H1 (cell line): ENCODE results near the gene GRK7. TPM values are rescaled to one million over a fixed set of nuclear protein-coding genes. Genes with fewer than 3 reads are reported as not detected.

Experiments
- BACH1 ChIP-seq: IDR thresholded peaks from 2 replicates; pipeline ENCODE4 v1.6.1; 2012; ENCODE audit warnings: low read length, improper control_type of control experiment
- BCL11A ChIP-seq, 2 experiments: IDR thresholded peaks; one replicate each; pipeline ENCODE4 v1.6.1; 2011; ENCODE audit warnings: low read depth in 2 of 2, low read length in 2 of 2, mild to moderate bottlenecking in 2 of 2
- BRCA1 ChIP-seq: IDR thresholded peaks from 2 replicates; pipeline ENCODE4 v1.6.1; 2012; ENCODE audit warnings: low read depth, low read length, improper control_type of control experiment
- CHD1 ChIP-seq: IDR thresholded peaks from 2 replicates; pipeline ENCODE4 v1.6.1; 2012; ENCODE audit warnings: low read depth, low read length, improper control_type of control experiment
- CREB1 ChIP-seq: IDR thresholded peaks from 2 replicates; pipeline ENCODE4 v1.6.1; 2012; ENCODE audit warnings: inconsistent platforms
- CTCF ChIP-seq, 3 experiments: IDR thresholded peaks; 1 replicate in 2 of 3; 2 replicates in 1 of 3; pipeline versions ENCODE4 v1.5.1 to v1.6.1; 2011; ENCODE audit warnings: low read length in 3 of 3, mild to moderate bottlenecking in 3 of 3, inconsistent platforms in 2 of 3, low read depth in 1 of 3, moderate library complexity in 1 of 3; ENCODE audit not compliant: insufficient read depth in 1 of 3; ENCODE audit errors: control extremely low read depth in 1 of 3
- EGR1 ChIP-seq: IDR thresholded peaks from 2 replicates; pipeline ENCODE4 v1.6.1; 2011; ENCODE audit warnings: low read depth, low read length, borderline replicate concordance
- FOSL1 ChIP-seq: IDR thresholded peaks from 2 replicates; pipeline ENCODE4 v1.6.1; 2011; ENCODE audit warnings: mild to moderate bottlenecking, low read depth, low read length, moderate library complexity; ENCODE audit not compliant: insufficient read depth
- HDAC2 ChIP-seq, 2 experiments: fragments of 300-600 bp in 1 of 2; sonication (generic) in 1 of 2; IDR thresholded peaks; 2 replicates each; pipeline ENCODE4 v1.6.1; 2011 to 2012; ENCODE audit warnings: low read depth in 2 of 2, low read length in 2 of 2, mild to moderate bottlenecking in 2 of 2, moderate library complexity in 2 of 2, borderline replicate concordance in 1 of 2, inconsistent platforms in 1 of 2
- KDM4A ChIP-seq: IDR thresholded peaks from one replicate; pipeline ENCODE4 v1.7.1; 2012; ENCODE audit warnings: low read depth, mild to moderate bottlenecking, moderate library complexity, low read length, inconsistent platforms; ENCODE audit not compliant: severe bottlenecking
- POLR2AphosphoS5 ChIP-seq: IDR thresholded peaks from 2 replicates; pipeline ENCODE4 v1.6.1; 2011; ENCODE audit warnings: low read depth, low read length
- POU5F1 ChIP-seq: IDR thresholded peaks from 2 replicates; pipeline ENCODE4 v1.6.1; 2011; ENCODE audit warnings: low read depth, mild to moderate bottlenecking, low read length, moderate library complexity
- RBBP5 ChIP-seq: IDR thresholded peaks from 2 replicates; pipeline ENCODE4 v1.7.1; 2012; ENCODE audit warnings: low read depth, mild to moderate bottlenecking, inconsistent platforms, low read length, moderate library complexity, borderline replicate concordance
- RXRA ChIP-seq: IDR thresholded peaks from 2 replicates; pipeline ENCODE4 v1.6.1; 2011; ENCODE audit warnings: low read depth, mild to moderate bottlenecking, low read length, moderate library complexity; ENCODE audit not compliant: insufficient read depth
- SIRT6 ChIP-seq: IDR thresholded peaks from one replicate; pipeline ENCODE4 v1.7.1; 2012; ENCODE audit warnings: low read length, inconsistent platforms
- SP1 ChIP-seq: IDR thresholded peaks from 2 replicates; pipeline ENCODE4 v1.6.1; 2011; ENCODE audit warnings: low read depth, low read length
- TAF1 ChIP-seq: IDR thresholded peaks from 2 replicates; pipeline ENCODE4 v1.6.1; 2011; ENCODE audit warnings: mild to moderate bottlenecking, low read depth, low read length
- TBP ChIP-seq: IDR thresholded peaks from 2 replicates; pipeline ENCODE4 v1.6.1; 2011; ENCODE audit warnings: low read depth, low read length, improper control_type of control experiment
- TCF12 ChIP-seq: IDR thresholded peaks from 2 replicates; pipeline ENCODE4 v1.6.1; 2011; ENCODE audit warnings: low read depth, mild to moderate bottlenecking, low read length
- TEAD4 ChIP-seq: IDR thresholded peaks from 2 replicates; pipeline ENCODE4 v1.6.1; 2012; ENCODE audit warnings: low read depth, low read length, inconsistent platforms, mixed read lengths
- YY1 ChIP-seq: IDR thresholded peaks from 2 replicates; pipeline ENCODE4 v1.6.1; 2011; ENCODE audit warnings: low read depth, mild to moderate bottlenecking, low read length
- polyA plus RNA-seq, 7 experiments: library from polyadenylated mRNA; depleted of rRNA in 3 of 7; stranded (reverse) in 5 of 7; unstranded in 2 of 7; fragments of >200 nt in 5 of 7; fragments of 200-250 nt in 2 of 7; gene quantifications; 1 replicate in 5 of 7; 2 replicates in 1 of 7; 4 replicates in 1 of 7; pipeline versions ENCODE4 v1.2.1 to v1.2.3, GENCODE V29; 2011 to 2013; ENCODE audit warnings: missing spikeins in 2 of 7, mixed read lengths in 2 of 7
- total RNA-seq: library from RNA; stranded (reverse); fragmentation: NEBNext Ultra II Directional; extraction: Animal tissue kit (Norgen Biotek cat#: 25700); gene quantifications from 2 replicates; pipeline ENCODE4 v1.2.1, GENCODE V29; 2021
- TF ChIP-seq, protein P1 (sequence below): IDR thresholded peaks from 2 replicates; pipeline ENCODE4 v1.6.1; 2011; ENCODE audit warnings: low read depth, mild to moderate bottlenecking, low read length; ENCODE audit not compliant: insufficient read depth

The GRK7 gene
- total and polyA plus RNA-seq, 2 of the 8 experiments (the other 6 are each of a cell fraction or from before 2014, with no cell fraction given), result not detected

DNA sequence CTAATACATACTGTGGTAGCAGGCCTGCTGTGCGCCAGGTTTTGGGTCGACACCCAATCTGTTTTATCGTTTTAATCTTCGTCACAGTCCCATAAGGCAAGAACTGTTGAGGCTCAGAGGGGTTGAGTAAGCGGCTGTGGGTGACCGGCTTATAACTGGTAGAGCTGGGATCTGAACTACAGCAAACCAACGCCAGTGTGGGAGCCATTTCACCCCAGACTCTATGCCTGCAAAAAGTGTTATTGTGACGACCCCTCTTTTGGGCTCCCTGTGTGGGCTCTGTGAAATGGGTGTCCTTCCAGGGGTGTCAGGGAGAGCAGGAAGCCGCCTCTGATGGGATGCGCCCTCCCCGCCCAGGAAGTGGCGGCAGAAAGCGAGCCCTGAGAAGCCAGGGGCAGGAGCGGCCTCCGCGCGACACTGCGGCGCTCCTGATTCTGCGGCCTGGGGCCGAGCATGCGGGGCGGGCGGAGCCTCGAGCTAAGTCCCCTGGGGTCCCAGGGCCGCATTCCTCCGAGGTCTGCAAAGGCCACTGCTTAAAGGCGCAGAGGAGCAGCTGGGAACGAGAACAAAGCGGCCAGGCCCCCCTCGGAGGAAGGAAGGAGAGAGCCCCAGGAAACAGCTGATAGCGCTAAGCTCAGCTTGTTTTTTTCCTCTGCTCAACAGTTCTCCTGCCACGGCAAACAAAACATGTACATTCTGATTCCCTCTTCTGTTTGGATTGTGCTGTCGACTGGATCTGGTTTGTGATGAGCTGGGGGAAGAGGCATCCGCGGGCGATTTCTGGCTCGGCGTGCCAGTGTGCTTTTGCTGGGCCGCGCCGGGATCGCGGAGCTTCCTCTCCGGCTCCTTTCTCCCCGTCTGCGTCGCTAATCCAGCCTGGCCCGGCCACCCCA, 33.9 kb downstream of the GRK7 start (continued):
- TF ChIP-seq BCL11A (IDR thresholded peaks at IDR 0.05; ENCODE audit: low read depth in 2 of 2, low read length in 2 of 2) (no peak), CHD1 (no peak), TAF1 (peak; percentile 62), KDM4A (peak; percentile 58), BRCA1 (no peak), TEAD4 (peak; percentile 90), SIRT6 (no peak), YY1 (0 out of 2 replicates have a peak, but pooled peaks have one; percentile 27), TBP (no peak), BACH1 (no peak), POLR2AphosphoS5 (no peak), FOSL1 (no peak), EGR1 (no peak), RXRA (no peak), TCF12 (peak; percentile 55; the same call in 1 of the 2 replicates), HDAC2 (IDR thresholded peaks at IDR 0.05; ENCODE audit: borderline replicate concordance in 1 of 2, low read depth in 2 of 2, low read length in 2 of 2) (peak in 1 of 2 experiments; percentile 76; a peak in 1 of 4 replicates), RBBP5 (peak; percentile 68; the same call in 1 of the 2 replicates), CREB1 (peak; percentile 34; the same call in 1 of the 2 replicates), SP1 (no peak), CTCF (IDR thresholded peaks at IDR 0.05; ENCODE audit: control extremely low read depth in 1 of 3, insufficient read depth in 1 of 3, low read depth in 1 of 3, low read length in 3 of 3) (no peak; a peak in 1 of 4 replicates), POU5F1 (no peak)
- TF ChIP-seq, protein P1, sequence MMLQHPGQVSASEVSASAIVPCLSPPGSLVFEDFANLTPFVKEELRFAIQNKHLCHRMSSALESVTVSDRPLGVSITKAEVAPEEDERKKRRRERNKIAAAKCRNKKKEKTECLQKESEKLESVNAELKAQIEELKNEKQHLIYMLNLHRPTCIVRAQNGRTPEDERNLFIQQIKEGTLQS, result 0 out of 2 replicates have a peak, but pooled peaks have one; percentile 3
